IMR-90 (cell line): Measurements from ENCODE around the gene CNTN5. TPM values are rescaled to one million over a fixed set of nuclear protein-coding genes. Genes with fewer than 3 reads are reported as not detected.

ENCODE experiments used
- ATAC-seq: fragments of 200-7000 bp; cut with Tn5 transposase; 2 replicates; pipeline ENCODE4 v1.9.1; 2020; ENCODE audit warnings: low read depth, mild to moderate bottlenecking, moderate library complexity
- BruUV-seq: library from RNA; stranded (reverse); fragments of 400-500 nt; replicated peaks from 2 replicates; lab custom pipeline; 2021; lab: Mats Ljungman, UMichigan
- CTCF ChIA-PET: fragments of 300-600 bp; formaldehyde crosslinking; extraction: SDS; loops from one replicate; lab custom pipeline; 2021; ENCODE audit warnings: antibody characterized with exemption; lab: Yijun Ruan, JAX
- POLR2A ChIA-PET: fragments of 300-600 bp; sonication (Branson Sonifier 250); formaldehyde crosslinking; loops from one replicate; lab custom pipeline; 2022; ENCODE audit warnings: antibody characterized with exemption; ENCODE audit not compliant: unreplicated experiment; lab: Charles Lee
- DNase-seq: peaks from one replicate; pipeline ENCODE4 v3.0.0; 2013
- H2AFZ ChIP-seq: replicated peaks from 2 replicates; pipeline ENCODE3; 2013; ENCODE audit warnings: low read length, mild to moderate bottlenecking; ENCODE audit not compliant: poor library complexity
- H2AK5ac ChIP-seq: 2 replicates; pipeline ENCODE4 v1.6.1; 2013; ENCODE audit warnings: low read depth, low read length, inconsistent platforms
- H2AK9ac ChIP-seq: replicated peaks from 2 replicates; pipeline ENCODE3; 2013; ENCODE audit warnings: mild to moderate bottlenecking, low read depth, low read length, moderate library complexity; ENCODE audit not compliant: poor library complexity
- H2BK120ac ChIP-seq: 2 replicates; pipeline ENCODE4 v1.6.1; 2013; ENCODE audit warnings: low read depth, low read length, inconsistent platforms
- H2BK15ac ChIP-seq: 3 replicates; pipeline ENCODE4 v1.6.1; 2013; ENCODE audit warnings: low read depth, low read length, inconsistent platforms
- H2BK20ac ChIP-seq: 2 replicates; pipeline ENCODE4 v1.6.1; 2013; ENCODE audit warnings: low read depth, mild to moderate bottlenecking, inconsistent platforms, low read length, moderate library complexity
- H2BK5ac ChIP-seq: 2 replicates; pipeline ENCODE4 v1.6.1; 2013; ENCODE audit warnings: mild to moderate bottlenecking, low read depth, low read length, inconsistent platforms; ENCODE audit not compliant: poor library complexity, severe bottlenecking
- H3K14ac ChIP-seq: replicated peaks from 2 replicates; pipeline ENCODE4 v1.6.1; 2013; ENCODE audit warnings: low read depth, low read length, inconsistent platforms
- H3K18ac ChIP-seq: 2 replicates; pipeline ENCODE4 v1.6.1; 2013; ENCODE audit warnings: low read depth, low read length, control low read depth
- H3K23ac ChIP-seq: 2 replicates; pipeline ENCODE4 v1.6.1; 2013; ENCODE audit warnings: low read depth, low read length, inconsistent platforms
- H3K27ac ChIP-seq: 2 replicates; pipeline ENCODE4 v1.5.1; 2013; ENCODE audit warnings: mild to moderate bottlenecking, control low read depth, low read length; ENCODE audit not compliant: insufficient read depth
- H3K27me3 ChIP-seq: 2 replicates; pipeline ENCODE4 v1.6.1; 2013; ENCODE audit warnings: low read length; ENCODE audit not compliant: control insufficient read depth, insufficient read depth
- H3K36me3 ChIP-seq: 2 replicates; pipeline ENCODE4 v1.6.1; 2013; ENCODE audit warnings: low read length, mixed read lengths; ENCODE audit not compliant: control insufficient read depth, insufficient read depth
- H3K4ac ChIP-seq: 2 replicates; pipeline ENCODE4 v1.6.1; 2013; ENCODE audit warnings: low read depth, low read length, inconsistent platforms
- H3K4me1 ChIP-seq: 2 replicates; pipeline ENCODE4 v1.6.1; 2013; ENCODE audit warnings: low read length, mixed read lengths; ENCODE audit not compliant: control insufficient read depth, insufficient read depth
- H3K4me2 ChIP-seq: 2 replicates; pipeline ENCODE4 v1.6.1; 2013; ENCODE audit warnings: low read depth, mild to moderate bottlenecking, control low read depth, low read length, moderate library complexity
- H3K4me3 ChIP-seq: 2 replicates; pipeline ENCODE4 v1.5.1; 2013; ENCODE audit warnings: low read depth, mild to moderate bottlenecking, control low read depth, low read length, moderate library complexity; ENCODE audit not compliant: insufficient read depth
- H3K56ac ChIP-seq: 2 replicates; pipeline ENCODE4 v1.6.1; 2013; ENCODE audit warnings: low read length, inconsistent platforms; ENCODE audit not compliant: insufficient read depth; ENCODE audit errors: extremely low read depth
- H3K79me1 ChIP-seq, 2 experiments: 2 replicates each; pipeline ENCODE4 v1.6.1; 2013; ENCODE audit warnings: low read length in 2 of 2, inconsistent platforms in 1 of 2, low read depth in 1 of 2
- H3K9ac ChIP-seq: 2 replicates; pipeline ENCODE4 v1.6.1; 2013; ENCODE audit warnings: low read depth, low read length, control low read depth
- H3K9me1 ChIP-seq: 2 replicates; pipeline ENCODE4 v1.6.1; 2013; ENCODE audit warnings: low read length, inconsistent platforms; ENCODE audit not compliant: insufficient read depth
- H3K9me3 ChIP-seq: 2 replicates; pipeline ENCODE4 v1.6.1; 2013; ENCODE audit warnings: low read length; ENCODE audit not compliant: control insufficient read depth, insufficient read depth
- H4K20me1 ChIP-seq: 2 replicates; pipeline ENCODE4 v1.6.1; 2013; ENCODE audit warnings: low read length, inconsistent platforms; ENCODE audit not compliant: insufficient read depth
- H4K5ac ChIP-seq: 2 replicates; pipeline ENCODE4 v1.6.1; 2013; ENCODE audit warnings: mild to moderate bottlenecking, low read depth, low read length, control low read depth
- H4K8ac ChIP-seq, 2 experiments: 2 replicates each; pipeline ENCODE4 v1.6.1; 2013; ENCODE audit warnings: low read depth in 2 of 2, low read length in 2 of 2, control low read depth in 1 of 2, inconsistent platforms in 1 of 2
- H4K91ac ChIP-seq: 2 replicates; pipeline ENCODE4 v1.6.1; 2013; ENCODE audit warnings: low read depth, low read length, inconsistent platforms; ENCODE audit not compliant: insufficient read depth
- BHLHE40 ChIP-seq: fragments of 150-350 bp; IDR thresholded peaks from 2 replicates; pipeline ENCODE4 v1.6.1; 2016; ENCODE audit warnings: mild to moderate bottlenecking, low read depth, low read length
- CEBPB ChIP-seq: IDR thresholded peaks from 2 replicates; pipeline ENCODE4 v1.6.1; 2012; ENCODE audit warnings: low read depth, low read length, improper control_type of control experiment
- CHD1 ChIP-seq: IDR thresholded peaks from 2 replicates; pipeline ENCODE4 v1.6.1; 2012; ENCODE audit warnings: low read depth, low read length, improper control_type of control experiment
- FOS ChIP-seq: fragments of 150-350 bp; IDR thresholded peaks from 2 replicates; pipeline ENCODE4 v1.6.1; 2016; ENCODE audit warnings: low read depth, low read length
- MAFK ChIP-seq: IDR thresholded peaks from 2 replicates; pipeline ENCODE4 v1.6.1; 2012; ENCODE audit warnings: low read depth, low read length, improper control_type of control experiment
- MAZ ChIP-seq: IDR thresholded peaks from 2 replicates; pipeline ENCODE4 v1.6.1; 2012; ENCODE audit warnings: low read depth, mild to moderate bottlenecking, low read length, improper control_type of control experiment, moderate library complexity, borderline replicate concordance
- MXI1 ChIP-seq: IDR thresholded peaks from 2 replicates; pipeline ENCODE4 v1.6.1; 2012; ENCODE audit warnings: low read depth, mild to moderate bottlenecking, low read length, moderate library complexity, borderline replicate concordance
- POLR2A ChIP-seq: IDR thresholded peaks from 2 replicates; pipeline ENCODE4 v1.6.1; 2012; ENCODE audit warnings: mild to moderate bottlenecking, low read depth, low read length
- RAD21 ChIP-seq: IDR thresholded peaks from 2 replicates; pipeline ENCODE4 v1.6.1; 2012; ENCODE audit warnings: low read length, improper control_type of control experiment
- RCOR1 ChIP-seq: IDR thresholded peaks from 2 replicates; pipeline ENCODE4 v1.6.1; 2012; ENCODE audit warnings: mild to moderate bottlenecking, low read length, improper control_type of control experiment; ENCODE audit not compliant: insufficient replicate concordance
- RFX5 ChIP-seq: IDR thresholded peaks from 2 replicates; pipeline ENCODE4 v1.8.0; 2012; ENCODE audit warnings: low read depth, mild to moderate bottlenecking, low read length, moderate library complexity
- SMC3 ChIP-seq: fragments of 150-350 bp; IDR thresholded peaks from 2 replicates; pipeline ENCODE4 v1.6.1; 2016; ENCODE audit warnings: low read depth, mild to moderate bottlenecking, antibody characterized with exemption, low read length, moderate library complexity
- WGBS, 2 experiments: methylation state at CpG; one replicate each; pipeline versions ENCODE4 v1.1.5 to v1.1.7; 2013; ENCODE audit warnings: missing lambda C conversion rate in 2 of 2; ENCODE audit not compliant: insufficient read length in 1 of 2; ENCODE audit errors: extremely low coverage in 2 of 2; 5-methylcytosine and 5-hydroxymethylcytosine counted together
- dilution Hi-C: fragments of 300-500 bp; cut with HindIII; formaldehyde crosslinking; loops from one replicate; pipeline ENCODE4 v1.14.3; 2018; ENCODE audit warnings: low sequenced_read_pairs; ENCODE audit not compliant: unreplicated experiment
- in situ Hi-C: fragments of 300-500 bp; cut with MboI; formaldehyde crosslinking; loops from 3 replicates; pipeline ENCODE4 v1.14.3; 2019; ENCODE audit warnings: low sequenced_read_pairs, inconsistent platforms, mixed read lengths
- intact Hi-C: fragments of 100-400 bp; cut with micrococcal nuclease; formaldehyde crosslinking; loops from 2 replicates; pipeline ENCODE4 v1.10.0; 2022
- polyA plus RNA-seq, 3 experiments: library from polyadenylated mRNA; depleted of rRNA; stranded (reverse); fragments of >200 nt; gene quantifications; 2 replicates each; pipeline ENCODE4 v1.2.3, GENCODE V29; 2012; ENCODE audit warnings: low replicate concordance in 1 of 3
- total RNA-seq: library from RNA; depleted of rRNA; stranded (reverse); fragments of >200 nt; gene quantifications from 2 replicates; pipeline ENCODE4 v1.2.3, GENCODE V29; 2012
- TF ChIP-seq, protein P1 (sequence below): fragments of 150-350 bp; IDR thresholded peaks from 2 replicates; pipeline ENCODE4 v1.6.1; 2017; ENCODE audit warnings: mild to moderate bottlenecking, antibody characterized with exemption, low read length, low read depth
- TF ChIP-seq, protein P2 (sequence below): fragments of 150-350 bp; IDR thresholded peaks from 2 replicates; pipeline ENCODE4 v1.6.1; 2016; ENCODE audit warnings: low read depth, mild to moderate bottlenecking, low read length, moderate library complexity, borderline replicate concordance

The CNTN5 gene
- total and polyA plus RNA-seq, 2 of the 4 experiments (the other 2 are of a cell fraction), result not detected

DNA sequence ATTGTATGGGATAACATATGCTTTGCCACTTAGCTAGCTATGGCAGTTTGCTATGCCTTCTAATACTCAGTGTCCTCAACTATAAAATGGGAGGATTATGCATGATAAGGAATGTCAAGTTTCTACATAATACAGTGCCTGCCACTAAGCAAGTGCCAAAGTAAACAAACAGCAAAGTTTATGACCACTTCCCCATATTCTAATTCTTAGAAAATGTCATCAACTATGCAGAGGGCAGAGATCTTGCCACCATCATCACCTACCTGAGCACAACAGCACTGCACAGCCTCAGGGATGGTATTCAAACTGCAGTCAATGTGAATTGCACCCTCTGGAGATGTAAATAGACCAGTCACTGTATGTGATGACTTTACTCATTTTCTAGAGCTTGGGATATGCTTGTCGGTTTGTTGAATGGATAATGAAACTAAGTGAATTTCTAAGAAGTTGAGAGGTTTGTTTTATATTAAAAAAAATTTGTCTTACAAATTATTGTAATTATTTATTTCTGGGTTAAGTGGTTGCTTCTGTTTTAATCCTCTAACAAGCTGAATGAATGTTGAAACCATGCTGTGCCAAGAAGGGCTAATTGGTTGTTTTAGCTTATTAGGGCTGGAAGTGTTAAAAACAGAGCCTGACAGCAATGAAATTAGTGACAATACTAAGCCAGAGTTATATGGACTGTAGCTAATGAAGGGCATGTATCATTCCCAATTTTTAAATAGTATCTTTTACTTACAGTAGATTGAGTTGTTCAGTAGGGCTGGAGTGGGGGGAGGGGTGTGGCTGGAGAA is 398.4 kb downstream of the CNTN5 start (continued):
- TF ChIP-seq RCOR1, result no peak

DNA sequence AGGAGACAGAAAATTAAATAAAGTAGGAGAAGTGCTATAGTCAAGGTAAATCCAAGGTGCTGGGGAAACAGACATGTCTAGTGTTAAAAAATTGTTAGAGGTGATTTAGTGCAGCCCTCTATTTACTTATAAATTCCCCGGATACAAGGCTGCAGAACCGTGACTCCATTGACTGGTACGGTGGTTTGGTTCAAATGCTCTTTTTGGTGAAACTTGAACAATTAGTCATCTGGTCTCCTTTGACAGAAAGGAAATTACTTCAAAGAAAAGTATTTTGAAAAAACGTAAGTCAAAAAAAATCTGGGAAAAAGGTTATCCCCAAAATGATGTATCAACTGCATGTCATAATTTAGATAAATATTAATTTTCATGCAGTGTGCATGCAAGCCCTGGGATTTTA is 399.2 kb downstream of the CNTN5 start:
- Histone ChIP-seq H4K91ac (no peak overlapping the region), H3K4me1 (no peaks in the 10 kb centered on the region), H3K56ac (no peak overlapping the region), H3K79me1 (no peaks in the 10 kb centered on the region), H2BK20ac (no peak overlapping the region), H3K27ac (no peak overlapping the region), H3K27me3 (no peaks in the 10 kb centered on the region), H3K36me3 (no peaks in the 10 kb centered on the region), H3K9me1 (no peaks in the 10 kb centered on the region), H3K14ac (no peak overlapping the region), H2AK9ac (no peak overlapping the region), H3K9ac (no peak overlapping the region), H2AK5ac (no peak overlapping the region), H3K4me2 (no peak overlapping the region), H2BK5ac (no peak overlapping the region), H3K18ac (no peak overlapping the region), H3K4me3 (no peak overlapping the region), H4K5ac (no peak overlapping the region), H4K20me1 (no peaks in the 10 kb centered on the region), H2AFZ (no peak overlapping the region), H3K4ac (no peak overlapping the region), H2BK15ac (no peak overlapping the region), H3K23ac (no peak overlapping the region), H2BK120ac (no peak overlapping the region), H4K8ac (no peak overlapping the region), H3K9me3 (no peaks in the 10 kb centered on the region; the same call in 1 of the 2 replicates)
- ATAC-seq (no peak), DNase-seq (no peak)
- dilution Hi-C loops, result no loop called here
- WGBS, 2 experiments, result no CpG with 5 or more reads among the region's 4 CpGs
- ChIA-PET POLR2A (no interaction called here), CTCF (interaction anchor here (0.6 kb wide), 1 partner anchor 508 kb away, joined by 4 read pairs; no protein-coding TSS in a partner anchor)
- BruUV-seq, result no TSS peak
- TF ChIP-seq, protein P1, sequence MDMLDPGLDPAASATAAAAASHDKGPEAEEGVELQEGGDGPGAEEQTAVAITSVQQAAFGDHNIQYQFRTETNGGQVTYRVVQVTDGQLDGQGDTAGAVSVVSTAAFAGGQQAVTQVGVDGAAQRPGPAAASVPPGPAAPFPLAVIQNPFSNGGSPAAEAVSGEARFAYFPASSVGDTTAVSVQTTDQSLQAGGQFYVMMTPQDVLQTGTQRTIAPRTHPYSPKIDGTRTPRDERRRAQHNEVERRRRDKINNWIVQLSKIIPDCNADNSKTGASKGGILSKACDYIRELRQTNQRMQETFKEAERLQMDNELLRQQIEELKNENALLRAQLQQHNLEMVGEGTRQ, result no peak
- TF ChIP-seq MAFK, result no peak
- TF ChIP-seq MXI1, result no peak
- TF ChIP-seq RFX5, result no peak
- TF ChIP-seq POLR2A, result no peak
- TF ChIP-seq MAZ, result no peak
- TF ChIP-seq BHLHE40, result no peak
- no peak for TF ChIP-seq RCOR1
- TF ChIP-seq RAD21, result no peak
- no peak for TF ChIP-seq CEBPB
- TF ChIP-seq SMC3, result no peak
- no peak for TF ChIP-seq FOS
- TF ChIP-seq, protein P2, sequence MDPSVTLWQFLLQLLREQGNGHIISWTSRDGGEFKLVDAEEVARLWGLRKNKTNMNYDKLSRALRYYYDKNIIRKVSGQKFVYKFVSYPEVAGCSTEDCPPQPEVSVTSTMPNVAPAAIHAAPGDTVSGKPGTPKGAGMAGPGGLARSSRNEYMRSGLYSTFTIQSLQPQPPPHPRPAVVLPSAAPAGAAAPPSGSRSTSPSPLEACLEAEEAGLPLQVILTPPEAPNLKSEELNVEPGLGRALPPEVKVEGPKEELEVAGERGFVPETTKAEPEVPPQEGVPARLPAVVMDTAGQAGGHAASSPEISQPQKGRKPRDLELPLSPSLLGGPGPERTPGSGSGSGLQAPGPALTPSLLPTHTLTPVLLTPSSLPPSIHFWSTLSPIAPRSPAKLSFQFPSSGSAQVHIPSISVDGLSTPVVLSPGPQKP, result no peak
- TF ChIP-seq CHD1, result no peak
- in situ Hi-C loops, result no loop called here
- intact Hi-C loops, result no loop called here
